GM18907 (cell line): ENCODE results near the gene GALNT18.

Experiments
- ATAC-seq: cut with Tn5 transposase; IDR thresholded peaks from one replicate; pipeline ENCODE4 v1.9.1; 2021; ENCODE audit warnings: mild to moderate bottlenecking, moderate library complexity; ENCODE audit not compliant: unreplicated experiment

GALNT18 gene

DNA sequence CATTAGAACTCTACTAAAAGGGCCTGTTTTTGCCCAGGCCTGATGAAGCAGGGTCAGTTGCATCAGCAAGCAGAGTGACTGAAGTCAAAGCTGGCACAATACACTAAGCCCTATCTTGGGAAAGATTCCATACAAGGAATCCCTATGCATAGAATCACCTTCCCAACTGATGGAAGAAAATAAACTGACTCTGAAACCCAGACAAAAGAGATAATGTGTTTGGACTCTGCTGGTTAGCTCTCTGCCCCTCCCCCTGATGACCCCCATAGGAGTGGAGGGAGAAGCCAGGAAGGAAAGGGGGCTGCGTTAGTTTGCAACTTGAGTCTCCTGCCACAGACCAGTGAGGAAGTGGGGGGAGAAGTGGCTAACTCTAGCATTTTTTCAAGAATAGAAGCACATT is 32.9 kb downstream of the GALNT18 start:
- no peak for ATAC-seq

DNA sequence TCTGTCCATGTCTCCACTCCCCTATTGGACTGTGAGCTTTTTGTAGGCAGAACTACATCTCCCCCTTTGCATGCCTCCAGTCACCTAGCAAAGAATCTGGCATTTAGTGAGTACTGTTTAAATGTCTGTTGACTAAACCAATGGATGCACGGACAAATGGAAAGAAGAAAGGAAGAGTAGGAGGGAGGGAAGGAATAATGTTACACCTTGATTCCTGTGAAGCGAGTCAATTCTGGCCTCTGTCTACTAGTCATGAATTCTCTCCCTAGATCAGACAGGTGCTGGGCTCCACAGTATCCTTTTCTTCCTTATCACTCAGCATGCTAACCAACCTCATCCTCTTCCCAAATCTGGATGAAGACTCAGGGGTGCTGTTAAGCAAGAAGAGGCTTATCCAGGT is 33.6 kb downstream of the GALNT18 start:
- no peak for ATAC-seq

DNA sequence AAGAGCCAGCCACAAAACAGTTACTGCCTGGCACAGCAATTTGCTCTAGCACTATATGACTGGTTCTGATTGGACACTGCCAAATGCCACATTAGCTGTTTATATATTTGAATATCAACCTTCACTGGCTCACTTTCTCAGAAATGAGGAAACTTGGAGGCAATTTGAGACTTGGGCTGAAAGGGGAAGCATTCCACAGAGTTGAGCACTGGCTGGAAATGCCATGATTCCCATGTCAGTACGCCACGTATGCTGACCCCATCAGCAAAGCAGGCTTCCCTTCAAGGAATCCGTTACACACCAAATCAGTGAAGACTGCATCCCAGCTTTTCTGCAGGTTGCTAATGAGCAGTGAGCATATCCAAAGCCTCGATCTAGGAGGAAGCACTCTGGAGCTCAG is 34.7 kb downstream of the GALNT18 start:
- ATAC-seq = no peak

DNA sequence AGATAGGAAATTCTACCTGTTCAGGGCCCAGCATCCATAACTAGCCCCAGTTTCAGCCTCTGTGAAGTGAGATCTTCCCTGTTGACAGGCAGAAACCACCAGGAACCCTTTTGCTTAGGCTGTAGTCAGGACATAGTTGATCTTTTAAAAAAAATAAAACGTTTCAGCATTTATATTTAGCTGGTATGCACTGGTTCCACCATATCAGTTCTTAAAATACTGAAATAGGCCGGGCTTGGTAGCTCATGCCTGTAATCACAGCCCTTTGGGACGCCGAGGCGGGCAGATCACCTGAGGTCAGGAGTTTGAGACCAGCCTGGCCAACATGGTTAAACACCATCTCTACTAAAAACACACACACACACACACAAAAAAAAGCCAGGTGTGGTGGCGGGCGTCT is 35.3 kb downstream of the GALNT18 start:
- no peak for ATAC-seq

DNA sequence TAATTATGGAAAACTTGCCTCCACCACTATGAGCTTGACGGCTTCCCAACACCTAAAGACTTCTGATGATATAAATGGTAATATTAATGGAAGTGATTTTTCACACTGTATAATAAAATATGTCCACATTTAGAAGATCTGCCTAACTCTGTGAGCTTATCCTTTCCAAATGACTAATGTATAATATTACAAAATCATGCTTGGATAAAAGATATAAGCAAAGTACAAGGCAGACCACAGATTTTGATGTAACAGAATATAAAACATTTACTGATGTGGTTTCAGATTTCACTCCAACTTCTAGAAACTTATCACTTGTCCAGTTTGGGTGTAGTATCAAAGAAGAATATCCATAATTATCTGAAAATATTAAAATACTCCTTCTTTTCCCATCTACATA is 36.9 kb downstream of the GALNT18 start:
- no peak for ATAC-seq

DNA sequence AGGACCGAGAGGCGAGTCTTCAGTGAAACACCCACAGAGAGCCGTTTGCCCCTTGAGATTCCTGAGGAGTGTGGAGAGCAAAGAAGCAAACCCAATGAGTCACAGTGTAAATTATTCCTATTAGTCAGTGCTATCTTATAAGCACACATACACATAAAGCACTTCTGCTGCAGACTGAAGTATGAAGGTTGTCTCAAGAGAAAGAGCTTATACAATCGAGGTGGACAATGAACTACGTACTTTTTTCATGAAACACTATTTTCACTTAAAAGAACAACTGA is 37.3 kb downstream of the GALNT18 start:
- no peak for ATAC-seq

DNA sequence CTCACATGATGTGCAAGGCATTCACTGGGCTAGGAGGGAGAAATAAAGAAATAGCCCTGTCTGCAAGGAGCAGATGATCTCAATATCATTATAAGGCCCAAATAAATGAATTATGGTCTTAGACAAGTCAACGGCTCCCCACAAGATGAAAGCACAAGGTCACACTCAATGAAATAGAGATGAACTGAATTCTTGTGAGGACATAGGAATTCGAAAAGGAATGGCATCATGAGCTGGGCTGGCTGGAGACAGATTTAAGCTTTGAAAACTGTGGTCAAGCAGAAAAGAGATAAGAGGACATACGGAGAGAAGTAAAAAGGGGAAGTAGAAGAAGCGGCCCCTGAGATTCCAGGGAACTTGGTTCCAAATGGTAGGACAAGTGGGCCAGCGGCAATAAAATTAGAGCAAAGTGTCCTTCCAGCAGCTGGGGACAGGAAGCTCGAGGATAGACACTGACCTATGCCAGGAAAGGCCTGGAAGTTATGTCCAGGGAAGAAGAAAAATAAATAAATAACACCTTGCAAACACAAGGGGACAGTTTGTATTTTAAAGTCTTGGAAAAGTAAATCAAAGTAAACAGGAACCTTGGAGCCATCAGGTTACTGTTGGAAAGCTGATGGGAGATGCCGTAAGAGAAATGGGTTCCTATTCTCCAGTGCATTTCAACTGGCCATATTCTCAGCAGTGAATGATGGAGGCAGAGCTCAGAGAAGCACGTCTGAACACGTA is 37.8 kb downstream of the GALNT18 start:
- ATAC-seq = no peak

DNA sequence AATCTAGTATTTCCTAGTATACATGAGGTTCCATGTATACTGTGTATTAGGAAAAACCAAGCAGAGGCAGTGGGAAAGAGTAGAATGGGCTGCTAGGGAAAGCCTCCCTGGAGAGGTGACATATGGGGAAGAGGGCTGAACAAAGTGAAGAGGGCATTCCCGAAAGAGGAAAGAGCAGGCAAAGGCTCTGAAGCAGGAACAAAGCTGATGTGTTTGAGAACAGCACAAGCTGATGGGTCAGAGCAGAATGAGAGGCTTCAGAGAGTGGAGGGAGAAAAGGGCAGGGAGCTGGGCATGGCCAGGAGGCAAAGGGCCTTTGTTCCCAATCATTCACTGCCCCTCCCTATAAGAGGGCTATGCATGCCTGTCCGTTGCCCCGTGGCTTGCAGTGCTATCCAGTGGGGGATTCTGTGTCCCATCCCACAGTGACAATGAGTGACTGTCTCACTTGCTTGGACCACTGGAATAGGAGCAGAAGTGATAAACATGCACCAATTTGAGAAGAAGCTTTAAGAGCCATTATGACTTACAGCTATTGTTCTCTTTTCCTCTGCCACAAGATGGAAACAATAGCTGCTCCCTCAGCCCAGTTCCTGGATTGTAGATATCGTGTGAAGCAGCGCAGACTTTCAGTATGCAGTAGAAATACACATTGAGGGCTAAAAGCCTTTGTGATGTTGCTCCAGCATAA is 39.6 kb downstream of the GALNT18 start:
- no peak for ATAC-seq

DNA sequence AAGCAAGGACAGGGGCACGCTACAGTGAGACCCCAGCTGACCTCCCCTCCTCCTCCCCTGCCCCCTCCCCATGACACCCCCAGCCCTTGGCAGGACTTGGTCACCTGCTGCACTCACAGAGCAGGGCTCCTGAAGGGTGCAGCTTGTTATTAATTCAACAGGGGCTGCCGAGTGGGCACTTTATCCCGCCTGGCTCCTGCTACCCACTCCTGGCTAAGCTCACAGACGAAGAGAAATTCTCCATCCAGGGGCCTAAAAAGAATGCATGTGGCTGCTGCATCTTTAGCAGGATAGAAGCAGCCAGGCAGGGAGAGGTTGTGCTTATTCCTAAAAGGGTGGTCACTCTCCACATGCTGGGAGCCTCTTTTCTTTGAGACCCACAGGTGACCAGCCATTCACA is 40.3 kb downstream of the GALNT18 start:
- no peak for ATAC-seq

DNA sequence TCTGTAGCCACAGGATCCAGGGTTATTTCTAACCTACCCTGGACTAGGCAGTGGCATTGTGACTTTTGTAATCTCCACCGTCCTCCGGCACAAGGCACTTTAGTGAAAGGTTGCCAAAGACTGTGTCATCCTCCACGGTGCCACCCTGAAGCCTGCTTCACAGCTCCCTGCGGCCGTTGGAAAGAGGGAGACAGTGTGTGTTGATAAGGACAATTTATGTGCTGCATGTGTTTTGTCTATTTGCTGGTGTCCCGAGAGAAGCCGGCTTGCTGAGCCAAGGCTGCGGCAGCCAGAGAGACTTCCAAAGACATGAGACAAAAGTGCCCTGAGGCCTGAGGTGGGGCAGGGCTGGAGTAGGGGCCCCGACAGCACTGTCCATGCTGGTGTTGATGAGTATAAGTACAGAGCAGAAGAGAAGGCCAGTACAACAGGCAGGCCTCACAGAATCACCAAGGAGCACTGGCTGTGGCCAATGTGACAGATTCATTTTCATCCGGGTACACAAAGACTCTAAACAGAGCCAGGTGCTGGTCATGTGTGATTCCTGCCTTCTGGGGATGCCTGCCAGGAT is 40.9 kb downstream of the GALNT18 start:
- ATAC-seq = no peak

DNA sequence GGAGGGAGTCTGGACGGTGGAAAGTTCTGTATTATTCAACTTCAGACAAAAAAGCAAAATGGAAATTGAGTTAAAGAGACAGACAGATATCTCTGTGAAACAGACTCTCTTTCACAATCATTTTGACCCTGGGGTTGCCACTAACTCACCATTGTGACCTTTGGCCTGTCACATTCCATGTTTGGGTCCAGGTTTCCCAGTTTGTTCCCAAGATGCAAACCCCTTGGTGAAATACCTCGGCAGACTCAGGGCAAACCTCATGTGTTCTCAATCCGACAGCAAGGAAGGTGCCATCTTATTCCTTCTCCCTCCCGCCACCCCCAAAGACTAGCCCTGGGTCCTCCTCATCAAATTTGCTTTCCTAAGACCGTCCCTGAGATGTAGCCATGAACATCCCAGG is 41.8 kb downstream of the GALNT18 start:
- ATAC-seq = no peak

DNA sequence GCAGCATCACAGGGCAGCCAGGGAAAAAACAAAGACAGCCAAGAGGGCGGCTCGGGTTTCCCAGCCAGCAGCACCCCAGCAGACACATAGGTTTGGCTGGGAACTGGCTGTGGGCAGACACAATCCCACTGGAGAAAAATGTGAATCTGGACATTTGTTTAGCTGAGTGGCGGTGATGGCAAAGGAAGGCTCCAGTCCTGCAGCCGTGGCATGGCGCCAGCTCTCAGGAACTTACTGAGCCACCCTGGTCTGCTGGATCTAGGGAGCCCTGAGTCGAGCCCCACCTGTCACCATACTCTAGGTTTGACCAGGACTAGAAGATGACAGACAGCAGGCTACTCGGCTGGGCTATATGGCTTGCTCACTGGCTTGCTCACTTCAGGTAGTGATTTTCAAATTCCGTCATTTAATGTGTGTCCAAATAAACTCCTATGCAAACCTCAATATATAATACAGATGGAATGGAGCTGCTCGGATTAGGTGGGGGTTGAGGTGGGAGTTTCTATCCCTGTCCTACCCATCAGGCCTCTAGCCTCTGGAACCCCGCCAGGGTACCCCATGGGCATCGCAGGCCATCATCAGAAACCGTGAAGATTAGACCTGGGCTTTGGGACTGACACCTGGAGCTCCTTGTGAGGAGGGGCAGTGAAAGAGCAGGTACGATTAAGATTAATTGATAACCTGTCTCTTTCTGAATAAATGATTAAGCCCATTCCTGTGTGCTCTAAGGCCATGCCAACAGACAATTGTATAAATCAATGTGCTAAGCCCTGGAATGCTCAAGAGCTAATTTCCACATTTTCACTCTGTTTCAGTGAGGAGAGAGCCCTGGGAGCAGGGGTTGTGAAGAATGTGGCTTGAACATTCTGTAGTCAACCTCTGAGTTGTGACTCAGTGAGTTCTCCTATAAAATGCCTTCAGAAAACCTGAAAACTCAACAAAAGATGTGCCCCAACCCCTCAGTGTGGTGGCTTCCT is 42.5 kb downstream of the GALNT18 start:
- ATAC-seq = no peak

DNA sequence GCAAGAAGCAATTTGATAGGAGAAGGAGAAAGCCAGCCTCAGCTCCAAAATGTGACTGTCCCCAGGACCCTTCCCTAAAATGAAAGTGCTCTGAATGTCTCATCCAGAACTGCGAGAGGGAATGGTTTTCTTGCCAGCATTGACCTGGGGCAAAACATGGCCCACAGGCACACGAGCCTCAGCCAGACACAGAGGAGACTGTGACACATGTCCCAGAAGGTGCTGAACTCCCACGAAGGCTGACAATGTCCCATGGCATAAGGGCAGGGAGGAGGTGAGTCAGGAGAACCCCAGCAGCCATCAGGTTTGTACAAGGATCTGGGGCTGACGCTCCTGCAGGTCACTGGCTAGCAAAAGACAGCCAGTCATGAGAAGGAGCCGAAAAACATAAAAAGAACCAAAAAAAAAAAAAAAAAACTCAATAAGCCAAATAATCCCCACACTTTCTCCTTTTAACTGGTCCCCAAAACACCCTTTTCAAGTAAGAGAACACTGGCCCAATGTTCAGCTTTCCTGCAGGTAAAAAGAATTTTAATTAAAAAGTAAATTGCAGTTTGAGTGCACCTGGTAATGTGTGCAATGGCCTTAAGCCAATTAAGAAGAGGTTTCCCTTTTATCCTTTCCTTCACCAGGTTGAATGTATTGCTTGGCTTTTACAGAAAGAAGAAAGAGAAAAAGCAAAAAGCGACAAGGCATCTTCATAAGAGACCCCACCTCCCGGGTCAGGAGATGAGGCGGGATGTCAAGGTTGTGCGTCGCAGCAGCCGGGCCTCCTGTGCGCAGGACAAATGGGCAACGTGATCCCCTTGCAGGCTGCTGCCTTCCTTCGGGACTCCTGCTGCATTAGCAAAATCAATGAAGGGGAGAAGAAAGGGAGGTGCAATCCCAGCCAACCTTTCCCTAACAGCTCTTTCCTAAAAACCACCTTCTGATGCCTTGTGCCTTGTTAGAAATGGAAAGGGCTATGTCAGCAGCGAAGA is 43.6 kb downstream of the GALNT18 start:
- no peak for ATAC-seq

DNA sequence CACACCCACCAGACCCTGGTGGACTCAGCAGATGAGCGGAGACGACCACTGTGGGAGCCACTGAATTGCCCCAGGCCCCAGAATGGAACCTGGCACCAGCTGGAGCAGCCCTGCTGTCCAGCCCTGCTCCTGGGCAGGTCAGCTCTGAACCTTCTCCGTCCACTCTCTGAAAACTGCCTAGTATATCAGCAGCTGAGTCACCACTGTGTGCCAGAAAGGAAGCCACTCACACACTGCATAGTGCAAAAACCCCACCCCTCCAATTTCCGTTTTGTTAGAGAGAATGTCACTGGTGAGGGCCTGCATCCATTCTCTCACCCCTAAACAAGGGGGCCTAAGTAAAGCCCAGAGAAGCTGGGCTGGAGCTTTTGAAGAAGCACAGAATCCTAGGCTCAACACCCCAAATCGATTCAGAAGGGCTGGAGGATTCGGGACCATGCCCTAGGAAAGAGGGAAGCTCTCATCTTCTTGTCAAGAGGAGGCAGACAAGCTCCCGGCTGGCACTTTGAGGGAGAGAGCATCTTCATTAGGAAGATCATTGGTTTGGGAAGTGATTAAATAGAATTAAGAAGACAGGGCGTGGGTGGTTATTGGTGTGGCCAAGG is 44.5 kb downstream of the GALNT18 start:
- ATAC-seq = no peak

DNA sequence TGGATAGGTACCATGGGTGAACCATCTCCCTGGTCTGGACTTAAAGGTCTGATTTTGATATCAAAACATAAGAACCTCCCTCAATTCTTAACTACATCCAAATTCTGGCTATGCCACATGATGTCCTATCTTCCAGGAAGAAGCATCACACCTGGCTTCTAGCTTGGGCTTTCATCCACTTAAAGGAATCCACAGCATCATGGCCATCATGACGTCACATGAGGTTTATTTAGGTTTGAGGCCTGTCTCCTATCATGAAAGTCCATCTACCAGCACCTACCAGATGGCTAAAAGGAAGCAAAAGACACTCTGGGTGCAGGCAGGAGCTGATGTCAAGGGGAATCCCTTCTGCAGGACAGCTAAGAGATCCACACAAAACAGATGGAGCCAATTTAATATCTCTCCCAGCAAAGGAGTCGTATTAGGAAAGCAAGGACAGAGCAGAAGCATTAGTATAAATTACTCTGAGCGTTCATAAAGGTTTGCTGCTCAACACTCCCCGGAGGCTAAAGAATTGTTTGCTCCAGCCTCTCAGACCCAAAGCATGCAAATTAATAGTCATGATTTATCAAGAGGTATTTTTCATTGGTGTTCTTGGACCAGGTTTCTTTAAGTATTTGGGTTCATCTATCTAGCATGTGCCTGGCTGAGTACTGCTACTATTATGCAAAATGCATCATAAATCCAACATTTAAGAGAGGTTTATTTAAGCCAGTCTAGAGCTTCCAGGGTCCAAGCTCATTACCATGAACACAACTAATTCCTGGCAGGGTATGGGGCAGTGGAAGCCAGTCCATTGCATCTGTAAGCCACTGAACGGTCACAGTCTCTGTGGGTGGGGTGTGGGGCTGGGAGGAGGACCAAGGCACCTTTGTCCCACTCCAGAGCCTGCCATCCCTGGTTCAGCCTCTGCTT is 47.2 kb downstream of the GALNT18 start:
- no peak for ATAC-seq

DNA sequence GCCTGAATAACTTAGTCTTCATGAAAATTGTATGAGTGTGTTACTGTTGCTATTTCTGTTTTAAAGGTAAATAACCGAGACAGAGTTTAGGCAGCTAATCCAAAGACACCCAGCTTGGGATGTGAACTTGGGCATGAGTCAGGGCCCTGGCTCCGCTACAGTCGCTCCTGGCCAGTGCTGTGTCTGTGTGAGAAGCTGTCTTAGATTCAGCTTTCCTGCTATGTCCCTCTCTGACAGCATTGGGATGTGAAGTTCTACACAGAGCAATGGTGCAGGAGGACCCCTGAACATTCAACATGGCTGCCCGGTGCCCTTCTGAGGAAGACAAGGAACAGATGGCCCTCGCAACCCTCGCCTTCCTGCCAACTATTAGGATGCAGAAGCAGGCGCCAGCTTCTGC is 49.4 kb downstream of the GALNT18 start:
- ATAC-seq = no peak

DNA sequence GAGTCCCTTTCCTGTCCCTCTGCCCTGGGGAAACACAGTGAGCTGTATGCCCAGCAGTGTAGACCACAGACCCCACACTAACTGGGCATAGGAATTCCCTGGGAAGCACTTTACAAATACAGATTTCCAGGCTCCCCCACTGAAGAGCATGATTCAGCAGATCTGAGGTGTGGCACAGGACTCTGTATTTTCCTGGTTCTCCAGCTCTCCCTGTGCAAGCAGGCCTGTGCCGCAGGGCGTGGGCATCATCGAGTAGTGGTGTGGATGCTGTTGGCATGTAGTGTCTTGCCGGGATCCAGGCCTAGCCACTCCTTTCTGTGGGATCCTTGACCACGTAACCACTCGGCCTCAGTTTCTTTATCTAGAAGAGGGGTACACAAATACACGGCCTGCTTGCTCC is 49.9 kb downstream of the GALNT18 start:
- no peak for ATAC-seq

DNA sequence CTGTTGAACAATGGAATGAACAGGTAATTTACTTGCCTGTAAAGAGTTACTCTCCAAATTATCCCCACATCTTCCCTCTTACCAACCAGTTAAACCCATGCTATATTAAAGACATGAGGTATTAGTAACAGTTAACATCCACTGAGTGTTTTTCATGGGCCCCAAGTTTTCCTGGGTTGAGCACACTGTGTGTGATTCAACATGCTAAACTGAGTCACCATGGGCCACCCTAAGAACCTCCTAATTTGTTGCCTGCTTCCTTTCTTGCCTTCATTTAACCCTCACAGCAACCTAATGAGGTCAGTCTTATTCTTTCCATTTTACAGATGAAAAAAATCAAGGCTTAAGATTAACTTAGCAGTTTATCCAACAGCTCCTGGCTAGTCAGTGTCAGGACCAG is 51.0 kb downstream of the GALNT18 start:
- no peak for ATAC-seq

DNA sequence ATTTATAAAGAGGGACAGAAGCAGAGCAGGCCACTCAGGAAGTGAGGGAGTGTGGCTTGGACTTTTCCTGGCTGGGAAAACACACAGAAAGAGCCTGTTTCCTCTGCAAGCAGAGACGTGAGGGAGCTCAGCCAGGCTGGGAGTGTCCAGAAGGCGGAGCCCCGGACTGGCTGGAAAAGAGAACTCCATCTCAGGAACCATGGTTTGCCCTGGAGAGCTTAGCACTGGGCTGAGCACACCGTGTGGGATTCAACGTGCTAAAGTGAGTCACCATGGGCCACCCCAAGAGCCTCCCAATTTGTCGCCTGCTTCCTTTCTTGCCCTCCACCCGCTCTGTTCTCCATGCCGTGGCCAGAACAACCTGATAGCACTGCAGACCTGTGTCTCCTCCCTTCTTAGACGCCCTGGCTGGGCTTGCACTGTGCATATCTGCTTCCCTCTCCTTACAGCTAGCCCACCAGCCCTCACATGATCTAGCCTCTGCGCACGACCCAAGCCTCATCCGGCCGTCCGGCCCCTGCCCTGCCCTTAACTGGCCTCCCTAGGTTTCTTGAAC is 51.8 kb downstream of the GALNT18 start:
- no peak for ATAC-seq
